ENCODE measurements around the gene POLR2H.
A peak's percentile ranks its signal among the peaks of the same experiment; 100 is the strongest.

Gene POLR2H

GRCh38 chr3:184361532-184361931, at the start of gene POLR2H, which contains the start of gene CLCN2:
Gene POLR2H, plus strand, starts transcription at chr3:184361710. Its CDS starts 1,783 bp downstream, at chr3:184363493.
Gene CLCN2, minus strand, starts transcription at chr3:184361605. Its CDS starts 126 bp downstream, at chr3:184361479.
- Histone ChIP-seq H3K36me3 (ENCODE audit: insufficient read depth, low read length) (peaks cover 33% of the 10 kb centered on the region), H3K27me3 (ENCODE audit: insufficient read depth, low read length) (no peaks in the 10 kb centered on the region)

GRCh38 chr3:184314363-184314699, 47.2 kb upstream of the POLR2H start, which contains the start of gene EIF4G1:
Gene EIF4G1, plus strand, starts transcription at chr3:184314606. Its CDS starts 1,191 bp downstream, at chr3:184315797.
- H3K4me3 ChIP-seq (ENCODE audit: low read length), result peak within 1 kb of the TSS; percentile 67
- no peaks in the 10 kb centered on the region for H3K27me3 ChIP-seq (ENCODE audit: insufficient read depth, low read length)
- peaks cover 31% of the 10 kb centered on the region for H3K36me3 ChIP-seq (ENCODE audit: insufficient read depth, low read length)
- H3K4me1 ChIP-seq (ENCODE audit: insufficient read depth, low read length), result peaks cover 20% of the 10 kb centered on the region
- no peak within 1 kb of the TSS for H2AFZ ChIP-seq (ENCODE audit: low read depth, low read length)
- H3K9me3 ChIP-seq (ENCODE audit: low read length), result no peaks in the 10 kb centered on the region

More at GRCh38 chr3:184361532-184361931, at the start of gene POLR2H, which contains the start of gene CLCN2:
- H3K4me3 ChIP-seq (ENCODE audit: low read length), result peak within 1 kb of the TSS; percentile 62
- no peak within 1 kb of the TSS for H2AFZ ChIP-seq (ENCODE audit: low read depth, low read length)
- peaks cover 33% of the 10 kb centered on the region for H3K4me1 ChIP-seq (ENCODE audit: insufficient read depth, low read length)
- H3K9me3 ChIP-seq (ENCODE audit: low read length), result no peaks in the 10 kb centered on the region

DNA sequence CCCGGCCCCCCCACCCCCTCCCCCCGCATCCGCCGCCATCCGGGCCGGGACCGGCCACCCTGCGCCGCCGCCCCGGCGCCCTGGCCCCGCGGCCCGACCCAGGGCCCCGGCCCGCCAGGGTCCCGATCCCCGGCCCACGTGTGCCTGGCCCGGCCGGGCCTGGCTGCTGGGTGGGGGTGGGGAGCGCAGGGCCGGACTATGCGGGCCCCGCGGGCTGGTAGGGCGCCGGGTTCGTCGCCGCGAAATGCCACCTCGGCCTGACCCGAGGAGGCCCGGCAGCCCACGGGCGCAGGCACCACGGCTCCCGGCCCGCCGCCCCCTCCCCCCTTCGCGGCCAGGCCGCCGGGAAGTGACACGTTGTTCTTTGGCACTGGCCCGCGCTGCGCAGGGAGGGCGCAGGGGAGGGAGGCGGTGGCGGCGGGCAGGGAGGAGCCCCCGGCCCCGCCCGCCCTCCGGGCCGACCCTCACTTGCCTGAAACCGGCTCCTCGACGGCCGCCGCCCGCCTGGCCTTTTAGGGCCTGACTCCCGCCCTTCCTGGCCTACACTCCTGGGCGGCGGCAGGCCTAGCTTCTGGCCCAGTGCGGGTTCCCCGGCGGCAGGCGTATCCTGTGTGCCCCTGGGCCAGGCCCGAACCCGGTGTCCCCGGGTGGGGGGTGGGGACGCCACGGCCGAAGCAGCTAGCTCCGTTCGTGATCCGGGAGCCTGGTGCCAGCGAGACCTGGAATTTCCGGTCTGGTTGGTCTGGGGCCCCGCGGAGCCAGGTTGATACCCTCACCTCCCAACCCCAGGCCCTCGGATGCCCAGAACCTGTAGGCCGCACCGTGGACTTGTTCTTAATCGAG, 46.6 kb upstream of the POLR2H start:
- H2AFZ ChIP-seq (ENCODE audit: low read depth, low read length), result no peak overlapping the region
- no peaks in the 10 kb centered on the region for H3K27me3 ChIP-seq (ENCODE audit: insufficient read depth, low read length)
- peak overlapping the region; percentile 67 for H3K4me3 ChIP-seq (ENCODE audit: low read length)
- H3K4me1 ChIP-seq (ENCODE audit: insufficient read depth, low read length), result peaks cover 20% of the 10 kb centered on the region
- H3K9me3 ChIP-seq (ENCODE audit: low read length), result no peaks in the 10 kb centered on the region
- peaks cover 34% of the 10 kb centered on the region for H3K36me3 ChIP-seq (ENCODE audit: insufficient read depth, low read length)

DNA sequence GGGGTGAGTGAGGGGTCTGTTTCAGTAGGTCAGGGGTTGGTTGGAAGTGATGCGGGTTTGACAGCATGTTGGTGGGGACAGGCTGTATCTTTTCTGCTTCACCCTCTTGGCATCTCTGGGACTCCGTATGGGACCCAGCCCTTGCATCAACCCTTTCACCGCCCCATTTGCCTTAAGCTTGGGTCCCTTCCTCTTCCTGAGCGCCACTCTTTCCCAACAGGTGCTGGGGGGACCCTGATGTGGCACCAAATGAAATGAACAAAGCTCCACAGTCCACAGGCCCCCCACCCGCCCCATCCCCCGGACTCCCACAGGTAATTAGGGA, 46.0 kb upstream of the POLR2H start:
- Histone ChIP-seq H3K27me3 (ENCODE audit: insufficient read depth, low read length) (no peaks in the 10 kb centered on the region), H3K4me3 (ENCODE audit: low read length) (peak overlapping the region; percentile 67), H3K9me3 (ENCODE audit: low read length) (no peaks in the 10 kb centered on the region), H2AFZ (ENCODE audit: low read depth, low read length) (no peak overlapping the region), H3K36me3 (ENCODE audit: insufficient read depth, low read length) (peaks cover 36% of the 10 kb centered on the region), H3K4me1 (ENCODE audit: insufficient read depth, low read length) (peaks cover 20% of the 10 kb centered on the region)

DNA sequence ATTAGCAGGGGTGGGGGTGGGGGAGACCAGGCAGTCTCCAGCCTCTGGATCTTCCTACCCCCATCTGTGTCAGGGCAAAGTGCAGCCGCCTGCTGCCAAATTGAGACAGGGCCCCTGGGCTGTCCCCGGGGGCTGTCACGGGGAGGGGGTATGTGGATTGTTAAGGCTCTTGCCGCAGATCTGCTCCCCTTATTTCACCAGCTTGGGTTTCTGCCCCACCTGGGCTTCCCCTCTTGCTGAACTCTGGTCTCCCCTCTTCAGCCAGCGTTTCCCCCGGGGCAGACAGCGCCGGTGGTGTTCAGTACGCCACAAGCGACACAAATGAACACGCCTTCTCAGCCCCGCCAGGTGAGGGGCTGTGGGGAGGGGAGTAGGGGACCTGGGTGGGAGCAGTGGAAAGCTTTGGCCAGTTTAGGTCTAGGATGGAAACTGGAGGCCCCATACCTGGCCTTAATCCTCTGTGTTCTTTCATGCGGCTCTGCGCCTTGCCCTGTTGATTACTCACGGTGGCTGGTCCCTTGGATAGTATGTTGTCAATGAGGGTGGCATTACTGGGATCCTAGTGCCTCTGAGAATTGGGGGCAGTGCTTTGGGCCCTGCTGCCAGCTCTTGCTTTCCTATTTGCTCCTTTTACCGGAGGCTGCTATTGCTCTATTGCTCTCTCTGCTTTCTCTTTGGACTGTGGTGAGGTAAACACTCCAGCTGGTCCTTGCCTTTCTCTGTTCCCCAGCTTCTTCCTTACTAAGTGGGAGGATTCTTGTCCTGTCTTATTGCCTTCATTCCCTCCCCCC, 45.4 kb upstream of the POLR2H start:
- H3K4me1 ChIP-seq (ENCODE audit: insufficient read depth, low read length), result peaks cover 20% of the 10 kb centered on the region
- peaks cover 42% of the 10 kb centered on the region for H3K36me3 ChIP-seq (ENCODE audit: insufficient read depth, low read length)
- peak overlapping the region; percentile 67 for H3K4me3 ChIP-seq (ENCODE audit: low read length)
- H2AFZ ChIP-seq (ENCODE audit: low read depth, low read length), result no peak overlapping the region
- no peaks in the 10 kb centered on the region for H3K9me3 ChIP-seq (ENCODE audit: low read length)
- H3K27me3 ChIP-seq (ENCODE audit: insufficient read depth, low read length), result no peaks in the 10 kb centered on the region

- Histone ChIP-seq H3K36me3 (ENCODE audit: insufficient read depth, low read length) (peaks cover 49% of the 10 kb centered on the region), H3K4me1 (ENCODE audit: insufficient read depth, low read length) (peaks cover 20% of the 10 kb centered on the region)
Observed at GRCh38 chr3:184316792-184317191, 44.7 kb upstream of the POLR2H start.

DNA sequence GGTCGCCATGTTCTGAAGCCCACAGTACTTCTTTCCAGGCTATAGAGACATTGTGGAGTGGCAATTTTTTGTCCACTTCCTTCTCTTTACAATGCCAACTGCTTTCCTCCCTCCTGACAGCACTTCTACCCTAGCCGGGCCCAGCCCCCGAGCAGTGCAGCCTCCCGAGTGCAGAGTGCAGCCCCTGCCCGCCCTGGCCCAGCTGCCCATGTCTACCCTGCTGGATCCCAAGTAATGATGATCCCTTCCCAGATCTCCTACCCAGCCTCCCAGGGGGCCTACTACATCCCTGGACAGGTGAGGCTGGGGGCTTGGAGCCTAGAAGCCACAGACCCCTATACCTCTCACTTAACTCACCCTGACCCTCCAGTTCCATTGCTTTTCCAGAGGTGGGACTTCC, 44.3 kb upstream of the POLR2H start:
- H3K9me3 ChIP-seq (ENCODE audit: low read length), result no peaks in the 10 kb centered on the region
- H2AFZ ChIP-seq (ENCODE audit: low read depth, low read length), result no peak overlapping the region
- H3K27me3 ChIP-seq (ENCODE audit: insufficient read depth, low read length), result no peaks in the 10 kb centered on the region
- H3K36me3 ChIP-seq (ENCODE audit: insufficient read depth, low read length), result peaks cover 53% of the 10 kb centered on the region
- H3K4me3 ChIP-seq (ENCODE audit: low read length), result no peak overlapping the region
- H3K4me1 ChIP-seq (ENCODE audit: insufficient read depth, low read length), result peaks cover 20% of the 10 kb centered on the region

More at GRCh38 chr3:184316792-184317191, 44.7 kb upstream of the POLR2H start:
- no peaks in the 10 kb centered on the region for H3K27me3 ChIP-seq (ENCODE audit: insufficient read depth, low read length)
- peak overlapping the region; percentile 67 for H3K4me3 ChIP-seq (ENCODE audit: low read length)
- H3K9me3 ChIP-seq (ENCODE audit: low read length), result no peaks in the 10 kb centered on the region
- H2AFZ ChIP-seq (ENCODE audit: low read depth, low read length), result no peak overlapping the region

DNA sequence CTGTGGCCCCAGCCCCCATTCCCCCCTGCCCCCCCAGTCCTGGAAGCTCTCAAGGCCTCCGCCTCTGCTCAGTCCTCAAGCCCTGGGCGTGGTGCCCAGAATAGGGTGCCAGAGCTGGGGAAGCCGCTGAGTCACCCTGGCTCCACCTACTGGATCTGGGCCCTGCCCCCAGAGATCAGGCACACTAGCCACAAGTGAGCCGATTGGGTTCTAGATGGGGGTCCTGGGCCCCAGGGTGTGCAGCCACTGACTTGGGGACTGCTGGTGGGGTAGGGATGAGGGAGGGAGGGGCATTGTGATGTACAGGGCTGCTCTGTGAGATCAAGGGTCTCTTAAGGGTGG, 41.4 kb upstream of the POLR2H start:
- Histone ChIP-seq H3K36me3 (ENCODE audit: insufficient read depth, low read length) (peaks cover 81% of the 10 kb centered on the region), H3K9me3 (ENCODE audit: low read length) (no peaks in the 10 kb centered on the region)

DNA sequence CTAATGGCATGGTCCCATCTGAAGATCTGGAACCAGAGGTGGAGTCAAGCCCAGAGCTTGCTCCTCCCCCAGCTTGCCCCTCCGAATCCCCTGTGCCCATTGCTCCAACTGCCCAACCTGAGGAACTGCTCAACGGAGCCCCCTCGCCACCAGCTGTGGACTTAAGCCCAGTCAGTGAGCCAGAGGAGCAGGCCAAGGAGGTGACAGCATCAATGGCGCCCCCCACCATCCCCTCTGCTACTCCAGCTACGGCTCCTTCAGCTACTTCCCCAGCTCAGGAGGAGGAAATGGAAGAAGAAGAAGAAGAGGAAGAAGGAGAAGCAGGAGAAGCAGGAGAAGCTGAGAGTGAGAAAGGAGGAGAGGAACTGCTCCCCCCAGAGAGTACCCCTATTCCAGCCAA, 39.8 kb upstream of the POLR2H start:
- no peak overlapping the region for H3K4me3 ChIP-seq (ENCODE audit: low read length)
- H3K36me3 ChIP-seq (ENCODE audit: insufficient read depth, low read length), result peaks cover 87% of the 10 kb centered on the region
- no peaks in the 10 kb centered on the region for H3K9me3 ChIP-seq (ENCODE audit: low read length)
- no peak overlapping the region for H2AFZ ChIP-seq (ENCODE audit: low read depth, low read length)
- H3K4me1 ChIP-seq (ENCODE audit: insufficient read depth, low read length), result peaks cover 4% of the 10 kb centered on the region
- H3K27me3 ChIP-seq (ENCODE audit: insufficient read depth, low read length), result no peaks in the 10 kb centered on the region

More for the DNA sequence above, 41.4 kb upstream of the POLR2H start:
- H3K4me1 ChIP-seq (ENCODE audit: insufficient read depth, low read length), result peaks cover 20% of the 10 kb centered on the region
- H3K27me3 ChIP-seq (ENCODE audit: insufficient read depth, low read length), result no peaks in the 10 kb centered on the region
- no peak overlapping the region for H3K4me3 ChIP-seq (ENCODE audit: low read length)
- no peak overlapping the region for H2AFZ ChIP-seq (ENCODE audit: low read depth, low read length)

- no peak overlapping the region for H3K4me3 ChIP-seq (ENCODE audit: low read length)
Observed at GRCh38 chr3:184322731-184323487, 38.6 kb upstream of the POLR2H start.

GRCh38 chr3:184323696-184324095, 37.8 kb upstream of the POLR2H start:
- Histone ChIP-seq H2AFZ (ENCODE audit: low read depth, low read length) (no peak overlapping the region), H3K4me1 (ENCODE audit: insufficient read depth, low read length) (no peaks in the 10 kb centered on the region), H3K36me3 (ENCODE audit: insufficient read depth, low read length) (peaks cover 94% of the 10 kb centered on the region), H3K4me3 (ENCODE audit: low read length) (no peak overlapping the region), H3K27me3 (ENCODE audit: insufficient read depth, low read length) (no peaks in the 10 kb centered on the region), H3K9me3 (ENCODE audit: low read length) (no peaks in the 10 kb centered on the region)

More at GRCh38 chr3:184322731-184323487, 38.6 kb upstream of the POLR2H start:
- no peaks in the 10 kb centered on the region for H3K27me3 ChIP-seq (ENCODE audit: insufficient read depth, low read length)
- H3K4me1 ChIP-seq (ENCODE audit: insufficient read depth, low read length), result no peaks in the 10 kb centered on the region
- H3K36me3 ChIP-seq (ENCODE audit: insufficient read depth, low read length), result peaks cover 87% of the 10 kb centered on the region
- H2AFZ ChIP-seq (ENCODE audit: low read depth, low read length), result no peak overlapping the region
- H3K9me3 ChIP-seq (ENCODE audit: low read length), result no peaks in the 10 kb centered on the region

GRCh38 chr3:184325269-184325668, 36.2 kb upstream of the POLR2H start:
- Histone ChIP-seq H3K27me3 (ENCODE audit: insufficient read depth, low read length) (no peaks in the 10 kb centered on the region), H3K4me1 (ENCODE audit: insufficient read depth, low read length) (no peaks in the 10 kb centered on the region), H3K36me3 (ENCODE audit: insufficient read depth, low read length) (peaks cover 93% of the 10 kb centered on the region), H3K9me3 (ENCODE audit: low read length) (no peaks in the 10 kb centered on the region), H3K4me3 (ENCODE audit: low read length) (no peak overlapping the region), H2AFZ (ENCODE audit: low read depth, low read length) (no peak overlapping the region)
